Measurements from ENCODE around the gene DDX11.
"Not testable (repeated sequence)": the region's sequence is repeated elsewhere in the genome, so short reads cannot be mapped to it uniquely, and the experiment has no call there.

DNA sequence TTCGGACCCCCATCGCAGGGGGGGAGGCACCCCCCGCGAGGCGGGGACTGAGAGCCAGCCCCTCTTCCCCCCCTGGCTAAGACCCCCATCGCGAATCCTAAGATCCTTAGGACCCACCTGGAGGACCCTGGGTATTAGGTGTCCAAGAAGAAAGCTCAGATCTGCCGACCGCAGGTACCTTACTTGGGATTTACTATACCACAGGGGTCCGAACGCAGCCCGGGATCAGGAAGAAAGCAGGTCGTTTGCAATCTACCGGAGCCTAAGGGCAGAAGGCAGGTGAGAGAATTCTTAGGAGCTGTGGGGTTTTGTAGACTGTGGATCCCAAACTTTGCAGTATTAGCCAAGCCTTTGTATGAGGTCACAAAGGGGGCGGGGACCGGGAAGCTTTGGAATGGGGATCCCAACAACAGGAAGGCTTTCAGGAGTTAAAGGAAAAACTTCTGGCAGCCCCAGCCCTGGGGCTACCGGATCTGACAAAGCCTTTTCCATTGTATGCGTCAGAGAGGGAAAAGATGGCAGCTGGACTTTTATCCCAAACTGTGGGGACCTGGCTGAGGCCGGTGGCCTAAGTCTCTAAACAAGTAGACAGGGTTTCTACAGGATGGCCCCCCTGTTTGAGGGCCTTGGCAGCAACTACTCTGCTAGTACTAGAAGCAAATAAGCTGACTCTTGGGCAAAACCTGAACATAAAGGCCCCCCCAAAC is 47.5 kb downstream of the DDX11 start:
- TF ChIP-seq, protein P1, sequence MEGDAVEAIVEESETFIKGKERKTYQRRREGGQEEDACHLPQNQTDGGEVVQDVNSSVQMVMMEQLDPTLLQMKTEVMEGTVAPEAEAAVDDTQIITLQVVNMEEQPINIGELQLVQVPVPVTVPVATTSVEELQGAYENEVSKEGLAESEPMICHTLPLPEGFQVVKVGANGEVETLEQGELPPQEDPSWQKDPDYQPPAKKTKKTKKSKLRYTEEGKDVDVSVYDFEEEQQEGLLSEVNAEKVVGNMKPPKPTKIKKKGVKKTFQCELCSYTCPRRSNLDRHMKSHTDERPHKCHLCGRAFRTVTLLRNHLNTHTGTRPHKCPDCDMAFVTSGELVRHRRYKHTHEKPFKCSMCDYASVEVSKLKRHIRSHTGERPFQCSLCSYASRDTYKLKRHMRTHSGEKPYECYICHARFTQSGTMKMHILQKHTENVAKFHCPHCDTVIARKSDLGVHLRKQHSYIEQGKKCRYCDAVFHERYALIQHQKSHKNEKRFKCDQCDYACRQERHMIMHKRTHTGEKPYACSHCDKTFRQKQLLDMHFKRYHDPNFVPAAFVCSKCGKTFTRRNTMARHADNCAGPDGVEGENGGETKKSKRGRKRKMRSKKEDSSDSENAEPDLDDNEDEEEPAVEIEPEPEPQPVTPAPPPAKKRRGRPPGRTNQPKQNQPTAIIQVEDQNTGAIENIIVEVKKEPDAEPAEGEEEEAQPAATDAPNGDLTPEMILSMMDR (conservative IDR thresholded peaks at IDR 0.05; ENCODE audit: low read depth, low read length): not testable (repeated sequence)
- not testable (repeated sequence) for TF ChIP-seq EZH2 (IDR thresholded peaks at IDR 0.05; ENCODE audit: low read length, unreplicated experiment); EZH2phosphoT487 (IDR thresholded peaks at IDR 0.05; ENCODE audit: borderline replicate concordance, low read length)

Measured in PC-3 (cell line).